ENCODE results near the gene APBA3. TPM values are rescaled to one million over a fixed set of nuclear protein-coding genes. Genes with fewer than 3 reads are reported as not detected.

The APBA3 gene
- total and polyA plus RNA-seq, 2 experiments from 2014 or later = 17.2 to 31.8 TPM

- TF ChIP-seq ZNF462 (CRISPR knock-in tag; IDR thresholded peaks at IDR 0.05) = no peak
- TF ChIP-seq ZNF331 (CRISPR knock-in tag; IDR thresholded peaks at IDR 0.05; ENCODE audit: low read depth) = no peak
- TF ChIP-seq ZNF114 (CRISPR knock-in tag; IDR thresholded peaks at IDR 0.05) = no peak
- no peak for TF ChIP-seq CTCF (conservative IDR thresholded peaks at IDR 0.05; ENCODE audit: low read depth in 2 of 2)
- TF ChIP-seq CREB1 (CRISPR knock-in tag; IDR thresholded peaks at IDR 0.05; ENCODE audit: low read depth) = no peak
- no peak for TF ChIP-seq POLR2AphosphoS5 (IDR thresholded peaks at IDR 0.05; ENCODE audit: low read depth)
- no peak for TF ChIP-seq EZH2 (IDR thresholded peaks at IDR 0.05; ENCODE audit: low read depth, unreplicated experiment)
Observed at GRCh38 chr19:3782903-3783302, 21.4 kb upstream of the APBA3 start (continued).

- TF ChIP-seq POLR2AphosphoS5 (IDR thresholded peaks at IDR 0.05; ENCODE audit: low read depth) (no peak), ZNF331 (CRISPR knock-in tag; IDR thresholded peaks at IDR 0.05; ENCODE audit: low read depth) (no peak), ZNF462 (CRISPR knock-in tag; IDR thresholded peaks at IDR 0.05) (no peak), STAT1 (IDR thresholded peaks at IDR 0.05; ENCODE audit: unreplicated experiment) (no peak)
Observed at GRCh38 chr19:3782330-3782729, 20.8 kb upstream of the APBA3 start.

More at GRCh38 chr19:3782330-3782729, 20.8 kb upstream of the APBA3 start:
- Histone ChIP-seq H3K4me3 (no peak overlapping the region), H3K4me1 (ENCODE audit: insufficient read depth) (no peaks in the 10 kb centered on the region; the same call in 1 of the 2 replicates), H2AFZ (no peak overlapping the region), H3F3A (replicated peaks; ENCODE audit: low read depth) (no peaks in the 10 kb centered on the region), H3K36me3 (ENCODE audit: insufficient read depth) (peaks cover 4% of the 10 kb centered on the region; the same call in 1 of the 2 replicates), H3K79me2 (replicated peaks; ENCODE audit: insufficient read depth) (no peaks in the 10 kb centered on the region), H4K20me1 (replicated peaks; ENCODE audit: insufficient read depth) (no peaks in the 10 kb centered on the region), H3K27ac (ENCODE audit: low read depth) (no peak overlapping the region), H3K9me2 (ENCODE audit: insufficient read depth) (no peaks in the 10 kb centered on the region), H3K4me2 (no peak overlapping the region), H3K27me3 (ENCODE audit: insufficient read depth) (peaks cover 10% of the 10 kb centered on the region)
- no peak overlapping the region; the same call in 2 of the 3 replicates for H3K4me3 Mint-ChIP-seq
- DNase-seq (ENCODE audit: low spot score) (no peak), ATAC-seq (no peak)
- peaks cover 20% of the 10 kb centered on the region for H3K27me3 Mint-ChIP-seq (ENCODE audit: insufficient read depth, low read depth, poor library complexity)
- H3K9me3 Mint-ChIP-seq = peaks cover 29% of the 10 kb centered on the region
- H3K4me1 Mint-ChIP-seq = peaks cover 8% of the 10 kb centered on the region
- no peak overlapping the region for H3K27ac Mint-ChIP-seq
- peaks cover 33% of the 10 kb centered on the region for H3K36me3 Mint-ChIP-seq (ENCODE audit: low read depth)

Data from GM23338 (cell line).